KMS-11 (cell line): ENCODE measurements around the gene C9orf78.

ENCODE experiments used
- H2AFZ ChIP-seq: fragments of 200-600 bp; sonication (generic); 2 replicates; pipeline ENCODE4 v1.6.1; 2016; ENCODE audit warnings: antibody characterized with exemption, mixed run types, low read depth
- H3K27ac ChIP-seq: fragments of 200-600 bp; sonication (generic); 2 replicates; pipeline ENCODE4 v1.6.1; 2016; ENCODE audit warnings: mild to moderate bottlenecking, mixed run types
- H3K27me3 ChIP-seq: fragments of 200-600 bp; sonication (generic); 2 replicates; pipeline ENCODE4 v1.6.1; 2017; ENCODE audit warnings: mild to moderate bottlenecking, low read depth, mixed run types, moderate library complexity; ENCODE audit not compliant: insufficient read depth
- H3K36me3 ChIP-seq: fragments of 200-600 bp; sonication (generic); 2 replicates; pipeline ENCODE4 v1.6.1; 2017; ENCODE audit warnings: mild to moderate bottlenecking, mixed run types; ENCODE audit not compliant: insufficient read depth
- H3K4me1 ChIP-seq: fragments of 200-600 bp; sonication (generic); 2 replicates; pipeline ENCODE4 v1.6.1; 2016; ENCODE audit warnings: mild to moderate bottlenecking, low read depth, mixed run types; ENCODE audit not compliant: poor library complexity, severe bottlenecking
- H3K4me2 ChIP-seq: fragments of 200-600 bp; sonication (generic); 2 replicates; pipeline ENCODE4 v1.7.0; 2016; ENCODE audit warnings: mild to moderate bottlenecking, mixed run types
- H3K4me3 ChIP-seq: fragments of 200-600 bp; sonication (generic); IDR thresholded peaks from 2 replicates; pipeline ENCODE4 v1.6.1; 2017; ENCODE audit warnings: low read depth, low read length, mixed read lengths; ENCODE audit not compliant: insufficient read depth
- H3K79me2 ChIP-seq: fragments of 200-600 bp; sonication (generic); 2 replicates; pipeline ENCODE4 v1.6.1; 2016; ENCODE audit warnings: low read depth, mixed run types; ENCODE audit not compliant: insufficient read depth
- H3K9ac ChIP-seq: fragments of 200-600 bp; sonication (generic); 2 replicates; pipeline ENCODE4 v1.6.1; 2016; ENCODE audit warnings: mild to moderate bottlenecking, mixed run types
- H4K20me1 ChIP-seq: fragments of 200-600 bp; sonication (generic); 2 replicates; pipeline ENCODE4 v1.6.1; 2016; ENCODE audit warnings: mild to moderate bottlenecking, mixed run types; ENCODE audit not compliant: insufficient read depth
- TF ChIP-seq, protein P1 (sequence below): fragments of 200-600 bp; sonication (generic); conservative IDR thresholded peaks from 2 replicates; pipeline ENCODE4 v1.6.1; 2017; ENCODE audit warnings: low read depth, mild to moderate bottlenecking, antibody characterized with exemption, low read length, moderate library complexity, mixed read lengths

Gene C9orf78

DNA sequence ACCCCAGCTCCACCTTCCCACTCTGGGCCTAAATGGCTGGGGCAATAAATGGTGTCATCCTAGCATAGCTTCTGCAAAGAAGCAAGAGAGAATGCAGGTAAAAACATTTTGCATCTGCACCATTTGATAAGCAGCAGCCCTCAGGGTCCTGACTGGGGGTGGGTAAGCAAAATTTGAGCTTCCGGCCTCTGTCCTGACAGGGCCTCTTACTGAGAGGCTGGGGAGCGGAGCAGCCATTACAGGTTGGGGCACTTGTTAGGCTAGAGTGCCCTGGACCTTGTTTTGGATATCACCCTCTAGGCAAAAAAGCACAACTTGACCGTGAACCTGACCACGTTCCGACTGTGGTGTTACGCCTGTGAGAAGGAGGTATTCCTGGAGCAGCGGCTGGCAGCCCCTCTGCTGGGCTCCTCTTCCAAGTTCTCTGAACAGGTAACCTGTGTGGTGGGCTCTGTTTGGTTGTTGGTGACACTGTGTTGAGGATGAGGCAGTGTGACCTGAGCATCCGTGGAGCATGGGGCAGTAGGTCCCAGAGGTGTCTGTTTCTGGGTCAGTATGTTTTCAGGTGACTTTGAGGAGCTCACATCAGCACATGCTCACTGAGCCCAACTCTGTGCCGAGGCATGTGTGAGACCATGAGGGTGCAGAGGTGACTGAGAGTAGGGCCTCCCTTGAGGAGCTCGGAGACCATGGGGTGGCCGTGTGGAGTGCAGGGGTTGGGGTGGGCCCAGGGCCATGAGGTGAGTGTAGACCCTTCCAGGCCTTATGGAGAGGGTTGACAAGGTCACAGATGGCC, 23.3 kb upstream of the C9orf78 start:
- no peaks in the 10 kb centered on the region for H3K36me3 ChIP-seq
- TF ChIP-seq, protein P1, sequence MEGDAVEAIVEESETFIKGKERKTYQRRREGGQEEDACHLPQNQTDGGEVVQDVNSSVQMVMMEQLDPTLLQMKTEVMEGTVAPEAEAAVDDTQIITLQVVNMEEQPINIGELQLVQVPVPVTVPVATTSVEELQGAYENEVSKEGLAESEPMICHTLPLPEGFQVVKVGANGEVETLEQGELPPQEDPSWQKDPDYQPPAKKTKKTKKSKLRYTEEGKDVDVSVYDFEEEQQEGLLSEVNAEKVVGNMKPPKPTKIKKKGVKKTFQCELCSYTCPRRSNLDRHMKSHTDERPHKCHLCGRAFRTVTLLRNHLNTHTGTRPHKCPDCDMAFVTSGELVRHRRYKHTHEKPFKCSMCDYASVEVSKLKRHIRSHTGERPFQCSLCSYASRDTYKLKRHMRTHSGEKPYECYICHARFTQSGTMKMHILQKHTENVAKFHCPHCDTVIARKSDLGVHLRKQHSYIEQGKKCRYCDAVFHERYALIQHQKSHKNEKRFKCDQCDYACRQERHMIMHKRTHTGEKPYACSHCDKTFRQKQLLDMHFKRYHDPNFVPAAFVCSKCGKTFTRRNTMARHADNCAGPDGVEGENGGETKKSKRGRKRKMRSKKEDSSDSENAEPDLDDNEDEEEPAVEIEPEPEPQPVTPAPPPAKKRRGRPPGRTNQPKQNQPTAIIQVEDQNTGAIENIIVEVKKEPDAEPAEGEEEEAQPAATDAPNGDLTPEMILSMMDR: no peak
- H3K4me1 ChIP-seq: no peaks in the 10 kb centered on the region
- no peak overlapping the region for H3K9ac ChIP-seq
- H3K4me3 ChIP-seq: no peak overlapping the region
- H3K4me2 ChIP-seq: no peak overlapping the region
- H3K27ac ChIP-seq: no peak overlapping the region
- no peaks in the 10 kb centered on the region for H3K27me3 ChIP-seq
- H4K20me1 ChIP-seq: no peaks in the 10 kb centered on the region; the same call in 1 of the 2 replicates
- H2AFZ ChIP-seq: no peak overlapping the region
- H3K79me2 ChIP-seq: no peaks in the 10 kb centered on the region

DNA sequence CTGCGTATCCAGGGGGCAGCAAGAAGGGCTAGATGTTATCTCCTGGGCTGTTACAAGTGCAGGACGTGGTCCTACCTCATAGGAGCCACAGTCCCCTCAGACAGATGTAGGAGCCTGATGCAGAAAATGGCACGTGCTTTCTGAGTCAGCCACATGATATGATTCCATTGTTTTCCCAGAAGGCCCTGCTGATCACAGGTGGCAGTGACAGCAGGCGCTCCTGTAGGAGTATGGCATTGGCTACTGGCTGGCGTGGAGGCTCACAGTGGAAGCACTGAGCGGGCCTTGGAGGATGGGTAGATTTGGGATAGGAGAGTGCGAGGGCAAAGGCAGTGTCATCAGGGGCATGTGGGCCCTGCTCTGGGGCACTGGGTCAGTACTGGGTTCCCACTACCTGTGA, 22.1 kb upstream of the C9orf78 start:
- TF ChIP-seq, protein P1: no peak
- no peak overlapping the region for H3K9ac ChIP-seq
- H3K27ac ChIP-seq: no peak overlapping the region
- no peak overlapping the region for H3K4me2 ChIP-seq
- H3K36me3 ChIP-seq: no peaks in the 10 kb centered on the region
- no peak overlapping the region for H3K4me3 ChIP-seq
- no peaks in the 10 kb centered on the region for H3K79me2 ChIP-seq
- no peaks in the 10 kb centered on the region; the same call in 1 of the 2 replicates for H4K20me1 ChIP-seq
- no peaks in the 10 kb centered on the region for H3K27me3 ChIP-seq
- no peaks in the 10 kb centered on the region for H3K4me1 ChIP-seq
- H2AFZ ChIP-seq: no peak overlapping the region

DNA sequence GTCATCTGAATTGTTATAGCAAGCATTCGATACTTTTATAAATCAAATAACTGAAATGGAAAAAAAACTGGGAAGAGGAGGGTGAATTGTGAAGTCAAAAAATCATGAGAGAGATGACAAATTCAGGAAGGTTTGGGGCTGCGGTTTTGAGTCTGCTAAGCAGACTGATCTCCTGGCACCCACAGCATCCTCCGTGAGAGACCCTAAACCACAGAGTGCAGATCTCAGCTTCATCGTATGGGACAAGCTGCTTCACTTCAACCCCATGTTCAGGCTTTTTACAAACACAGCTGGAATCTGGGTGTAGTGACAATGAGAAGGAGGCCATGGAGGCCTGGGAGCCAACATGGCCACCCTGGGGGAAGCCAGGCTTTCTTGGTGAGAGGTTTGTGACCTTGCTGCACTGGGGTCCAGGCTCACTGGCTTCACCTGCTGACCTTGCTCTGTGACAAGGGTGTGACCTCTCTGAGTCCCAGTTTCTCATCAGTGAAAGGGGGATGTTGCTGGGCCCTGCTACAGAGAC, 19.6 kb upstream of the C9orf78 start:
- H3K27ac ChIP-seq: no peak overlapping the region
- no peak overlapping the region for H3K4me3 ChIP-seq
- H4K20me1 ChIP-seq: no peaks in the 10 kb centered on the region; the same call in 1 of the 2 replicates
- H3K79me2 ChIP-seq: no peaks in the 10 kb centered on the region
- H2AFZ ChIP-seq: no peak overlapping the region
- H3K27me3 ChIP-seq: no peaks in the 10 kb centered on the region
- TF ChIP-seq, protein P1: no peak
- H3K4me2 ChIP-seq: no peak overlapping the region
- no peaks in the 10 kb centered on the region for H3K36me3 ChIP-seq
- no peaks in the 10 kb centered on the region for H3K4me1 ChIP-seq
- H3K9ac ChIP-seq: no peak overlapping the region

DNA sequence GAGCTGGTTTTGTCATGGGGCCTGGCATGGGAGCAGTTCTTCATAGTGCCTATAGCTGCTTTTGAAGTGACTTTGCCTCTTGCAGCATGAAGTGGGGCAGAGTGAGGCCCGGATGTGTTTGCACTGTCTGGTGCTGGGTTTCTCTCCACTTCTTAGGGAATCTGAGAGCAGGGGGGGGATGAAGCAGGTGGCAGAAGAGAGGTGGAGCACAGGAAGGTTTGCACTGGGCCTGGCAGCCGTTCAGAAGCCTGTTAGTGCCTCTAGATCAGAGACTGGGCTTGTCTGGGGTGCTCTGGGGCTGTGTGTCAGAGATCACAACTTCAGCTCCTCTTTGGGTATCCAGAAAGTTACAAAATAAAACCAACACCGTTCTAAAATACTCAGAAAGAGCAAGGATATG, 18.5 kb upstream of the C9orf78 start:
- H3K27ac ChIP-seq: no peak overlapping the region
- H3K4me1 ChIP-seq: no peaks in the 10 kb centered on the region
- no peak overlapping the region for H3K4me2 ChIP-seq
- no peak overlapping the region for H3K4me3 ChIP-seq
- no peak overlapping the region for H2AFZ ChIP-seq
- no peaks in the 10 kb centered on the region for H3K79me2 ChIP-seq
- no peaks in the 10 kb centered on the region; the same call in 1 of the 2 replicates for H4K20me1 ChIP-seq
- no peaks in the 10 kb centered on the region for H3K27me3 ChIP-seq
- no peak overlapping the region for H3K9ac ChIP-seq
- TF ChIP-seq, protein P1: no peak
- no peaks in the 10 kb centered on the region for H3K36me3 ChIP-seq
